Brain pericyte (primary cell): Measurements from ENCODE around the gene XIAP.
"Not testable (repeated sequence)": the region's sequence is repeated elsewhere in the genome, so short reads cannot be mapped to it uniquely, and the experiment has no call there.

Source experiments
- DNase-seq: peaks from one replicate; pipeline ENCODE4 v3.0.0-alpha.2; 2012; ENCODE audit warnings: low read depth, low spot score

Gene XIAP

GRCh38 chrX:123859846-123860838, at the start of gene XIAP:
XIAP (plus strand) TSS chrX:123860053; CDS start chrX:123885663, 25,610 bp downstream.
- DNase-seq, result peak; percentile 58

- DNase-seq, result no peak
These were observed 45.5 kb upstream of the XIAP start for GRCh38 chrX:123814343-123814742.

GRCh38 chrX:123814934-123815394, 44.9 kb upstream of the XIAP start:
- DNase-seq, result not testable (repeated sequence)

DNA sequence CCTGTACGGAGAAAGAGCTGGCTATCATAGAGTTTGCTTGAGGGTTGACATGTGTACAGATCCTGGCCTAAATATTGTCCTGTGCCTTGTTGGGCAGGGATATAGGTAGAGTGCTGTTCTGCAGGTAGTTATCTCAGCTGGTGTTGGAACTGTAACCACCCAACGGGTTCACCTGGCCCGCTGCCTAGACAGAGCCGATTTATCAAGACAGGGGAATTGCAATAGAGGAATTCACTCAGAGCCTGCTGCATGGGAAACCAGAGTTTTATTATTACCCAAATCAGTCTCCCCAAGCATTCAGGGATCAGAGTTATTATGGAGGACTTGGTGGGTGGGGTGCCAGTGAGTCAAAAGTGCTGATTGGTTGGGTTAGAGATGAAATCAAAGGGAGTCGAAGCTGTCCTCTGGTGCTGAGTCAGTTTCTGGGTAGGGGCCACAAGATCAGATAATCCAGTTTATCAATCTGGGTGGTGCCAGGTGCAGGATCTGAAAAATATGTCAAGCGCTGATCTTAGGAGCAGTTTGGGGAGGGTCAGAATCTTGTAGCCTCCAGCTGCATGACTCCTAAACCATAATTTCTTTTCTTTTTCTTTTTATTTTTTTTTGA, 42.5 kb upstream of the XIAP start:
- no peak for DNase-seq

- no peak for DNase-seq
These were observed 41.6 kb upstream of the XIAP start for GRCh38 chrX:123818243-123818642.

DNA sequence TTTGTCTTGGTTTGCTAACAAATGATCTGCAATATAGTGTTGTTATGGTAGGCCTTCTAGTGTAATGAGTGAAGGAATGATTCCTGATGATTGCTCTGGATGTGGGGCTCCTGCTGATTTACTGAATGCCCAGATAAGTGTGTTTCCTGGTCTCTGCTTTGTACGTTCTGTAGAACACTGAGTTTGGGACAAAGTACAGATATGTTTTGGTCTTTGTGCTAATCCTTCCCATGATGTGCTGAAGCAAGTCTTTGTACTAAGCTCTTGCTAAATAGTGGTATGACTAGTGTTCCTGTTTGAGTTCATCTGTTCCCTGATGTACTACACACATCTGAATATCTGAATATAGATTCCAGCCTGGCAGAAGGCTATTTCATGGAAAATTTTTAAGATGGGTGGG, 36.9 kb upstream of the XIAP start:
- no peak for DNase-seq

DNA sequence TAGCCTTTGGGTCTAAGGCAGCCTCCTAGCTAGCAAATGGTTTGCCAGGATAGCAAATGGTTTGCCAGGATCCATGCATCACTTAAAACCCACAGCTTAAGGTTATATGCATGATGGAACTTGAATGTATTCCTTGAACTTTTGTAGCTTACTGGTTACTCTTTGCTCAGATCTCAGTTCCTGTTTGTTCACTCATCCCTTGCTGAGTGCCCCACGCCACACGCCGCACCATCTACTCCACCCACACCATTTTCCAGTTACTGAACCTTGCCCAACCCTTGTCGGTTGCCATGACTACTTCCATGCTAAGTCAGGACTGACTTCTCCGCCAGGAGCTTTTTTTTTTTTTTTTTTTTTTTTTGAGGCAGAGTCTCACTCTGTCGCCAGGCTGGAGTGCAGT, 29.5 kb upstream of the XIAP start:
- no peak for DNase-seq

DNA sequence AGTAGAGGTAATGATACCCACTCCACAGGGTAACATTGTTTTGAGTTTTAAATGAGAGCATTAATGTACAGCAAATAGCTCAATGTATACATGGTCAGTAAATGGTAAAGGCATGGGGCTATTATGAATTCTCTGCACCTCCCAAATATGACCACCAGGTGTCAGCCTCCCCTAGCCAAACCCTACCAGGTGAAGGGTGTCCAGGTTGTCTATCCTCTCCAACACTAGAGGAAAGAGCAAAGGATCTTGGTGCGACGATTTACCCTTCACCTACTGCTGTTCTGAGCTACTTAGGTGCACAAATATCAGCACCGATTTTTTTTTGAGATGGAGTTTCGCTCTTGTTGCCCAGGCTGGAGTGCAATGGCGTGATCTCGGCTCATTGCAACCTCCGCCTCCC, 26.5 kb upstream of the XIAP start:
- no peak for DNase-seq

DNA sequence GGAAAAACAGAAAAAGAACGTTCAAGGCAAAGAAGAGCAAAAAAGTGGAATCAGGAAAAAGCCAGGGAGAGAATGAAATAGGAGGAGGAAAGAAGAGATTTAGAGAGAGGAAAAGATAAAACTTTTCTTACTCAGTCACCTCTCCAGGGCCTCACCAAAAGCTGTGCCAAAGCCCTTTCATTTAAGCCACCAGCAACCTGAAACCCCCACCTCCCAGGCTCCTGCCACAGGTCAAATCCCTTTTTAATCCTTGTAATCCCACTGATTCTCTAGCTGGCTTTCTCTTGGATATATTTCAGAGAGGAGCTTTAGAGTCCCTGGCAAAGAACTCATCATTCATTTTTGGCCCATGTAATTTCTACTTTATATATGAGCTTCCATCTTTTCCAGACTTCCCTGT, 25.7 kb upstream of the XIAP start:
- DNase-seq, result no peak

- no peak for DNase-seq
These were observed 24.0 kb upstream of the XIAP start for GRCh38 chrX:123835661-123836371.

- DNase-seq, result not testable (repeated sequence)
These were observed 14.7 kb upstream of the XIAP start for GRCh38 chrX:123845129-123845528.

- no peak for DNase-seq
These were observed 13.2 kb upstream of the XIAP start for GRCh38 chrX:123846577-123847038.

- DNase-seq, result no peak
These were observed 12.8 kb upstream of the XIAP start for GRCh38 chrX:123847056-123847455.

- DNase-seq, result no peak
These were observed 10.8 kb upstream of the XIAP start for GRCh38 chrX:123849096-123849495.

GRCh38 chrX:123849906-123850305, 9.9 kb upstream of the XIAP start:
- DNase-seq, result not testable (repeated sequence)

DNA sequence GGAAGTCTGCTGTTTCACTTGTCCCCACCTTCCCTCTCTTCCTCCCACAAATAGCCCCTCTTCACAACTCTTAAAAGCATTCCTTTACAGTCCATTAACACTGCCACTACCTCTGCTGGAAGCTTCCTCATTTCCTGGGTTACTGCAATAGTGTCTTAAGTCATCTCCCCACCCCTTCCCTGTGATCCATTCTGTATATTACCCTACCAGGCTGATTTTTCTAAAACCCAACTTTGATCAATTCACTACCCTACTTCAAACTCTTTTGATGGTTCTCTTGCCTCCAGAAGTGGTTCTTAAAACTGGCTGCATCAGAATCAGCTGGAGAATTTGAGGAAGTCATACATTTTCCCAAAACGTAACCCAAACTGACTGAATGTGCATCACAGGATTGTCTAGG, 8.8 kb upstream of the XIAP start:
- DNase-seq, result no peak

DNA sequence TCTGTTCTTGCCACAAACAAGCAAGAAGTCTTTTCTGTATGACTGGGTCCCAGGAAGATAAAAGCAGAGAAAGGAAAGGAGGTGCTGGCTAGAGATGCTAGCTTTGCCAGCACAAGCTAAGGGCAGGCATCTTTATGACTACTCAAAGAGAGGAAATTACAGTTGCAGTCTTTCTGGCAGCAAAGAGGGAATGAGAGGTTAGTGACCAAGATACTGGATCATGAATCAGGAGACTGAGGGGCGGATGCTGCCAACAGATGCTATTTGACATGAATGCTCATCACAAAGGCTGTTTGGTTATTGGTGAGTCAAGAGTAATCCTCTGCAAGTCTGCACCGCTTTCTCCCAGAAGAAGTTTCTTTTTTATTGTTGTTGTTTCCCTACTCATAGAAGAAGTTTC, 5.5 kb upstream of the XIAP start:
- DNase-seq, result no peak

DNA sequence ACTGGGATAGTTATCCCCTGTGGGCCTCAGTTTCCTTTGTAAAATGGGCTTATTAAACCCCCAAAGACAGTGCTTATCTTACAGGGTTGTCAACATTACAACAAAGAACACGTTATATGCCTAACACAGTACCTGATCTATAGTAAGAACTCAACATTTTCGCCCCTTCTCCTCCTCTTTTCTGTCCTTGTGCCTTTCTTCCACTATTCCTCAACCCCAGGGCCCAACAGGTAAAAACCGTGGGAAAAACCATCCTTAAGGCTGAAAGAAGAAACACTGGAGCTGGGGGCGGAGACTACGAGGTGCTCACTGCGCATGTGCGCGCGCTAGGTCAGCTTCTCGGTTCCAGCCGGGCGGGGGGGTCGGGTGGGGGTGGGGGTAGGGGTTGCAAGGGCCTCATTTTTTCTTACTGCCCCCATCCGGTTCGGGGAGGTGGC, 426 bp upstream of the XIAP start:
- no peak for DNase-seq

- no peak for DNase-seq
These were observed 1.1 kb downstream of the XIAP start for GRCh38 chrX:123860983-123861382.

GRCh38 chrX:123869488-123869887, 9.6 kb downstream of the XIAP start:
- no peak for DNase-seq

DNA sequence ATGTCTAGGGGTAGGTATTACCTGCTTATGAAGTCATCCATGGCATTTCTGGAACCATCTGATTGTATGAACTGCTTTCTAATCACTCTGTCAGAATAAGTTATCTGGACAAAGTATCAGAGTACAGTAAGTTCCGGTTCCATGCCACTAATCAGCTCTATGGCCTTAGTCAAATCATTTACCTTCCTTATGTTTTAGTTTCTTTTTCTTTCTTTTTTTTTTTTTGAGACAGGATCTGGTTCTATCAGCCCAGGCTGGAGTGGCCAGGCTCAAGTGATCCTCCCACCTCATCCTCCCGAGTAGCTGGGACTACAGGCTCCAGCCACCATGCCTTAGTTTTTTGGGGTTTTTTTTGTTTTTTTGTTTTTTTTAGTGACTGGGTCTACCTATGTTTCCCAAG, 11.5 kb downstream of the XIAP start:
- DNase-seq, result no peak

DNA sequence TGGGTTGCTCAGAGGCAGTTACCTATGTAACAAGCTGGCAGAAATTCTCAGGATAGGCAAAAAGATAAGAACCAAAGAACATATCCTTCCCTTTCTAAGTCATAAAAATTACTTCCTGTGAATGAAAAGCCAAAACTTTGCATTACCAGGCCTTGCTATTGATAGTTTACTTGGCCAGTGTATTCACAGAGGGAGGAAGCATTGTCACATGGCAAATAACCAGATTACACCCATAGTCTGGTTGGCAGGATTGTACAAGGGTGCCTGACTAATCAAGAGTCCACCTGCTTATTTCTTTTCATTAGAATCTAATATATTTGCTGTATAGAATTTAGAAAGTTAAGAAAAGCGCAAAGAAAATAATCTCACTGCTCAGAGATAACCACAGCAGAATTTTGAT, 14.1 kb downstream of the XIAP start:
- no peak for DNase-seq
